ENCODE measurements around the gene EXD3.

The EXD3 gene

DNA sequence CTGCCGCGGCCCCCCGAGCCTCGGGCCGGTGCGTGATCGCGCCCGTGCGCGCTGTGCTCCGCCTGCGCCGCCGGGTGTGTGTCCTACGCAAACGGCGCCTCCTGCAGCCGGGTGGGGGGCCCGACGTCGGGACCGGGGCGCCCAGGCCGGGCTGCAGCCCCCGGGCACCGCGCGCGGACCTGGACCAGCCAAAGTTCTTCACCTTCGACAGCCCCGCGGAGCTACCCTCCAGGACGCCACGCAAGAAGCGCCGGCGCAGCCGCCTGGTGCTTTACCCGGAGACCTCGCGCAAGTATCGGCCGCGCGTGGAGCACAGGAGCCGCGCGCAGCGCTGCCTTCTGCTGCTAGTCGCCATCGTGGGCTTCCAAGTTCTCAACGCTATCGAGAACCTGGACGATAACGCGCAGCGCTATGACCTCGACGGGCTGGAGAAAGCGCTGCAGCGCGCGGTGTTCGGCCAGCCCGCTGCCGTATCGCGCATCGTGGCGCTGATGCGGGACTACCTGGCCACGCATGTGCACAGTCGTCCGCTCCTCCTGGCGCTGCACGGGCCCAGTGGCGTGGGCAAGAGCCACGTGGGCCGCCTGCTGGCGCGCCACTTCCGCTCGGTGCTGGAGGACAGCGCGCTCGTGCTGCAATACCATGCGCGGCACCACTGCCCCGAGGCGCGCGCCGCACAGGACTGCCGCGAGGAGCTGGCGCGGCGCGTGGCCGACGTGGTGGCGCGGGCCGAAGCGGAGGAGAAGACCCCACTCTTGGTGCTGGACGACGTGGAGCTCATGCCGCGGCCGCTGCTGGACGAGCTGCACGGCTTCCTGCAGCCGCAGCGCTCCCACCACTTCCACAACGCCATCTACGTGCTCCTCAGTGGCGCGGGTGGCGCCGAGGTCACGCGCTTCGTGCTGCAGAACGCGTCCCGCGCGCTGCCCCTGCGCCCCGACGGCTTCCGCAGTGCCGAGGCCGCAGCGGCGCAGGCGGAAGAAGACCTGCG is 143.9 kb downstream of the EXD3 start:
- no peak for DNase-seq

DNA sequence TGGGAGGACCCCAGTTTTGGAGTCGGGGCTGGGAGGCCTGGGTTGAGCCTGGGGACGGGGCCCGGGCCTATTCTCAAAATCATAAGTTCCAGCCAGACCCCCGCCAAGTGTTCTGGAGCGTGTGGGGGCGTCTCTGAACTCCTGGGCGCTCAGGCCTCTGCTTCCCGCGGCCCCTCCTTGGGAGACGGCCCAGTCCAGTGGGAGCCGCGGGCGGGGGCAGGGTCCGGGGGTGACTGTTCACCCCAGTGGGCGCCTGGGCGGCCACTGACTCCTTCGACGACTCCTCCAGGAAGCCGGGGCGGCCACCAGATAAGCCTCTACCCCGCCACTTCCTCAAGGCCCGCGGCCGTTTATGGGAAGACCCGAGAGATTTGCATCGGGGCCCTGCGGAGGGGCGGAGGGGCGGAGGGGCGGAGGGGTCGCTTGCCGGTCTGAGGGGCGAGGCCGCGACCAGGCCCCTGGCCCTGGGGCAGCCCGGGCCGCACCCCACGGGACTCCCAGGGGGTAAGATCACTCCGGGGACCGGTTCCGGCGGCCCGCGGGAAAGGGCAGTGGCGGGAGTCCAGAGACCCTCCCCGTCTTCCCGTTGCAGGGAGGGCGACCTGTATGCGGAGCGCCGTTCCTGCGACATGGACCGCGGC is 144.8 kb downstream of the EXD3 start:
- no peak for DNase-seq

DNA sequence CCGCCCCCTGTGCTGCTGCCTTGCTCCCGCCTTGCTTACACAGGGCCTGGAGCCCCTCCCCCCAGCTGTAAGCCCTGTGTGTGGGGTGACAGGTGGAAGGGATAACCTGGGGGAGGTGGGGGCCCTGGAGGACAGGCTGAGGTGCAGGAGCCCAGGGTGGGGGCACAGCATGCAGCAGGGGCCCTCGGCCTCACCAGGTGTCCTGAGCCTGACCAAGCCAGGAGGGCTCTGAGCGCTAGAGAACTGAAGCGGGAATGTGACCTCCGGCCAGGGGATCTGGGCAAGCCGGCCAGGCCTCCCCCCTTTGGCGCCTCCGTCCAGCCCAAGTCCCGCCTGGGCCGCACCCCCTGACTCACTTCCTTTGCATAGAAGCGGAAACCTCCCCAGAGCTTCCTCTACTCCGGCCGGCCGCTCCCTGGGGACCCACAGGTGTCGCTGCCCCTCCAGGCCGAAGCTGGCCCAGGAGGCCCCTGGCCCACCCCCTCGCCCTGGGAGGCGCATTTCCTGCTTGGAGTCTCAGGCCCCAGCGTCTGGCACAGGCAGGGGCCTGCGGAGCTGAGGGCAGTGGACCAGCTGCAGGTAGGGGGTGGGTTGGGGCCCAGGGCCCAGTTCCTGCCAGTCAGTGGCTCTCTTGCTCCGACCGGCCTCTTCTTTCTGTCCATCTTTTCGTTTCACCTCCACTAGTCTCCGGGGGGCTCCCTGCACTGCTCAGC is 145.5 kb downstream of the EXD3 start, which contains the start of gene TOR4A:
TOR4A (plus strand) TSS at position 398 of the 713 bp plus-strand sequence. CDS start 964 bp downstream, outside the sequence.
- DNase-seq, result no peak

GRCh38 chr9:137276473-137277328 is 146.3 kb downstream of the EXD3 start:
- DNase-seq, result no peak

DNA sequence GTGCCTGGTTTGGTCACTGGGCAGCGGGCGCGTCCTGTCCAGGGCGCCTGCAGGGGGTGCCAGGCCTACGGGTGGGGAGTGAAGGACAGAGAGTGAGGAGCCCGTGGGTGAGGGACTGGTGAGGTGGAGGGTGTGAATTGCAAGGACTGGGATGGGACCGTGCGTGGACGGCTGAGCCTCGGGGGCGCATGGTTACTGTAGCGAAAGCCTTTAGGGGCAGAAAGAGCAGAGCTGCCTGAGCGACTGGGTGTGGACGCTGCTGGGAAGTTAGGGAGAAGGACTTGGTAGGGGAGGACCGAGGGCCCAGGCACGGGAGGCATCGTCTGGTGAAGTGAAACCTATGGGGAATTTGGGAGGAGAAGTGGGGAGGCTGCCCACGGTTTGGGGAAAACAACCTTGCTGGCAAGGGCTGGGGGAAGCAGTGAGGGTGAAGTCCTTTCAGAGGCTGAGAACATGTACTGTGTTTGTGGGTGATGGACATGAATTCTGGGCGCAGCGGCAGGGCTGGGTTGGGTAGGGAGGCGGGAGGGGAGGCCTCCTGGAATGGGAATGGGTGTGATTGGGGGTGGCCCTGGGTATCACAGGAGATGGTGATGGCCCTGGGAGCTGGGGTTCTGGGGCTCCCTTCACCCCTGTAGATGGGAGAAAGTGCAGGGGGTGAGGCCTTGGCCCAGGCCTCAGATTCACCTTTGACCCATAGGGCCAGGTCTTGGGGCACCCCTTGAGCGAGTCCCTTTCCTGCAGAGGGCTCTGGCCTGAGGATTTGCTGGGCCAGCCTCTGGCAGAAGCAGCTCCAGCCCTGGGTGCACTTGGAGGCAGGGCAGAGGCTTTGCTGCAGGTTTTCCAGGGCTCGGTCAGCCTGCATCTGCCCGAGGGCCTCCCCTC is 147.1 kb downstream of the EXD3 start:
- no peak for DNase-seq

DNA sequence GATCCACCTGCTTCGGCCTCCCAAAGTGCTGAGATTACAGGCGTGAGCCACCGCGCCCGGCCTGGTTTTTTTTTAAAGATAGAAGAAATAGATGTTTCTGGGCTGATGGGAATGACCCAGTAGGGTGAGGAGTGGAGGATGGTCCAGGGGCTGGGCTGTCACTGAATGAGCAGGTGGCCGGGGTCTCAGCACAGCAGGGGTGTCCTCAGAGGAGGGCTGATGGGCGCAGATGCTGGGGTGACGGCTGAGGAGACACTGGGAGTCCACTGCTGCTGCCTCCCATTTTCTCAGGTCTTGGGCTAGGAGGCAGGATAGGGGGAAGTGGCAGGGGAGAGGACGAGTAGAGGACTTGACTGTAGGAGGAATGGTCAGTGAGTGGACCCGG is 147.8 kb downstream of the EXD3 start:
- DNase-seq, result no peak

DNA sequence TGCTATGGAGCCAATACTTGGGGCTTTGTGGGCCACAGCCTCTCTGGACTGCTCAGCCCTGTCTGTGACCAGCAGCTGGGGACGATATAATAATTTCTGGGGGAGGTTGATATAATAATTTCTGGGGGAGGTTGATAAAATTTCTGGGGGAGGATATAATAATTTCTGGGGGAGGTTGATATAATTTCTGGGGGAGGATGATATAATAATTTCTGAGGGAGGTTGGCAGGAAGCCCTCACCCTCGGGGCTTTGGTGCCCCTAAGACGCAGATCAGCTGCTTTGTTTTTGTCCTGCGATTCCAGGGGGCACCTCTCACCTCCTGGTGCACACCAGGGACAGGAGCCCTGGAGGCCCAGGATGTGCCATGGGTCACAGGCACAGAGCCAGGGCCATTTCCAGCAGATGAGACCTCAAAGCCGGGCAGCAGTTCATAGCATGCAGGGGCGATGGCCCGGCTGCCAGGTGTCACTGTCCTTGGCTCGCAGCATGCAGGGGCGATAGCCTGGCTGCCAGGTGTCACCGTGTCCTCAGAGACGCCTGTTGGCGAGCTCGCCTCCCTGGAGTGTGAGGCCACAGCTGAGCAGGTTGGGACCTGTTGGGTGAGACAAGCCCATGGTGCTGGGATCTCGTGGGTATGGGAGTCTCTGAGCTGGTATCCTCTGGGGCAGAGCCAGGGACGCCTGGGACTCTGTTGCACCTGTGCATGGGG is 149.2 kb downstream of the EXD3 start:
- no peak for DNase-seq

DNA sequence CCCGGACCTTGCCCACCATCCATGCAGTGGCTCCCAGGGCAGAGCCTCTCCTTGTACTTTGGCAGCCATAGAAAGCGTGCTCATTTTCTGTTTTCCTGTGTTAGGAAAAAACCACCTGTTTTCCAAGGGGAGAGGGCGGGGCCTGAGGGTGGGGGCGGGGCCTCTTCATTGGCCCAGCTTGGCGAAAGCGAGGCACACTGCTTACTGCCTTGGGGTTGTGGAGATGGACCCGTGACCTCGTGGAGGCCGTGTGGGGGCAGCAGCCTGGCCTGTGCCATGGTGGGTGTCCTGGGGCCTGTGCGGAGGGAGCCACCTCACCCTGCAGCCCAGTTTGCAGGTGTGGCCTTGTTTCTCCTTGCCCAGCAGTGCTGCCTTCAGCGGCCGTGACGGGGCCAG is 149.9 kb downstream of the EXD3 start:
- DNase-seq, result no peak

DNA sequence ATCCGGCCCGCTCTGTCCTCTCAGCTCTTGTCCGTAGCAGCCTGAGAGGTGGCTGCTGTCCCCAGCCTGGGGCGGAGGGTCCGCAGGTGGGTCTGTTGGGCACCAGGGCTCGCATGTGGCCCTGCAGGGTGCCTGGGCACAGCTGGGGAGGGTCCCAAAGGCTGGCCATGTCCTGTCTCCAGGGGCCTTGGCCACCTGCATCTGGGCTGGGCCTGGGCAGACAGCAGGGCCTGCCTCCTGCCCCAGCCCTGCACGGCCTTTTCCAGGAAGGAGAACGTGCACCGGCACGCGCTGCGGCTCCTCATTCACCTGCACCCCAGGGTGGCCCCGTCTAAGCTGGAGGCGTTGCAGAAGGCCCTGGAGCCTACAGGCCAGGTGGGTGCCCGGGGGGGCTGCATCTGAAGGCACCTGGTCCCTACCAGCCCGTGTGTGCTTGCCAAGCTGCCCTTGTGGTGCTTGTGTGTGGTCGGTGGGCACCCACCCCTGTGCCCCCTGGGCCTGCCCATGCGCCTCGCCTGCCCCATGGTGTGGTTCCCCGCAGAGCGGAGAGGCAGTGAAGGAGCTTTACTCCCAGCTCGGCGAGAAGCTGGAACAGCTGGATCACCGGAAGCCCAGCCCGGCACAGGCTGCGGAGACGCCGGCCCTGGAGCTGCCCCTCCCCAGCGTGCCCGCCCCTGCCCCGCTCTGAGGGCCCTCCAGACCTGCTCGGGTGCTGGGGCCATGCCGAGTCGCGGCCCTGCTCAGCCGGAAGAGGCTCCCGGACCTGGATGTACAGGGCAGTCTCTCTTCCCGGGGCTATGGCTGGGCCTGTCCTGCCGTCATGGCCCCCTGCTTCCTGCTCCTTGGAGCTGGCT is 150.5 kb downstream of the EXD3 start:
- DNase-seq, result no peak

- DNase-seq, result no peak
Observed at GRCh38 chr9:137271696-137272076, 151.3 kb downstream of the EXD3 start.

- DNase-seq, result no peak
Observed at GRCh38 chr9:137270929-137271695, 151.8 kb downstream of the EXD3 start.

- DNase-seq, result no peak
Observed at GRCh38 chr9:137269231-137269772, 153.7 kb downstream of the EXD3 start.

DNA sequence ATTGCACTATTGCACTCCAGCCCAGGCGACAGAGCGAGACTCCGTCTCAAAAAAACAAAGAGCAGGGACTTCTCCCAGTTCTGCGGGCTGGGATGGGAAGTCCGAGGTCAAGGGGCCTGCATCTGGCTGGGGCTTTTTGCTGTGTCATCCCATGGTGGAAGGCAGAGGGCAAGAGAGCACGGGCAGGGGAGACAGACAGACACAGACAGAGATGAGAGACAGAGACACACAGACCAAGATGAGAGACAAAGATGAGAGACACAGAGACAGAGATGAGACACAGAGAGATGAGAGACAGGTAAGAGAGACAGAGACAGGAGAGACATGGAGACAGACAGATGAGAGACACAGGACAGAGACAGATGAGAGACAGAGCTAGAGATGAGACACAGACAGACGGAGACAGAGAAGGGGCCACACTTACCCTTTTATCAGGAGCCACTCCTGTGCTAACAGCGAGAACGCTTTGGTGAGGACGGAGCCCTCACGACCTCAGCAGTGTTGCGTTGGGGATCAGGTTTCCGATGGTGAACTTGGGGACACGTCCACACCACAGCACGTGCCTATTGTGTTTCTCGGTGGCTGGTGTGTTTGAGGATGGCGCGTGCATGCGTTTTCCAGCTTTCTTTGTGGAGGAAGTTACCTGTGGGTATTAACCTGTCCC is 154.3 kb downstream of the EXD3 start:
- no peak for DNase-seq

DNA sequence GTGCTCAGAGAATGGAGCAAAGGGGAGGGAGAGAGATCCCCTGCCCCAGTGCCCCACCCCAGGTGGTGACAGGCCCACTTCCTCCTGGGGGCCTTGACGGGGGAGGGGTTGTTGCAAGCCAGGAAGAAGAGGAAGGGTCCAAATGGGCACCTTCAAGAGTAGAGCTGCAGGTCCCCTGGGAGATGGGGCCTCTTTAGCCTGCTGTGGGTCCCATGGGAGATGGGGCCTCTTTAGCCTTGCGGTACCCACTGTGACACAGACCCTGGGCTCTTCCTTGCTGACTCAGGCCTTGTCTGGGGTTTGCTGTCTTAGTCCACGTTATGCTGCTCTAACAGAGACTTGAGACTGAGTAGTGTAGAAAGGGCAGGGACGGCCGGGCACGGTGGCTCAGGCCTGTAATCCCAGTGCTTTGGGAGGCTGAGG is 155.0 kb downstream of the EXD3 start:
- no peak for DNase-seq

DNA sequence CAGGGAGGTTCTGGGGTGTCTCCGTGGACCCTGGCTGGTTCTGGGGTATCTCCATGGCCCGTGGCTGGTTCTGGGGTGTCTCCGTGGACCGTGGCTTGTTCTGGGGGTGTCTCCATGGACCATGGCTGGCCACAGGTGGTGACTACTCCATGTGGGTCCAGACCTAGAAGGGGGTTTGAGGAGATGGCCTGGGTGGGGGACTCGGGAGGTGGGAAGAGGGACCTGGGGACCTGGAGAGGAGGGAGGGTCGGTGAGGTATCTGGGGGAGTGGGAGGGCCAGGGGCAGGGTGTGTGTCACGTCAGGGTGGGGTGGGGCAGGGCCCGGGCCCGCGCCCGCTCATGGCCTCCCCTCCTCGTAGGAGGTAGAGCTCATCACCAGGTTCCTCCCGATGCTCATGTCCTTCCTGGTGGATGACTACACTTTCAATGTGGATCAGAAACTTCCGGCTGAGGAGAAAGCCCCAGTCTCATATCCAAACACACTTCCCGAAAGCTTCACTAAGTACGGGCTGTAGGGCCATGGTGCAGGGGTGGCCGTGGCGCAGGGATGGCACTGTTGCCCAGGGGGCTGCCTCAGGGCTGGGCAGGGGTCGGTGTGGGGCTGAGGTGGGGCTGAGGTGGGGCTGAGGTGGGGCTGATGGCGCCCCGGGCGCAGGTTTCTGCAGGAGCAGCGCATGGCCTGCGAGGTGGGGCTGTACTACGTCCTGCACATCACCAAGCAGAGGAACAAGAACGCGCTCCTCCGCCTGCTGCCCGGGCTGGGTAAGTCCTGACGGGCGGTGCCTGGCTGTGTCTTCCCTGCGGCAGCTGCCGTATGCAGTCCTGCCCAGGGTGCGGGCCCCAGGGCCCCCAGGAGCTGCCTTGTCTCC is 156.1 kb downstream of the EXD3 start:
- DNase-seq, result no peak

DNA sequence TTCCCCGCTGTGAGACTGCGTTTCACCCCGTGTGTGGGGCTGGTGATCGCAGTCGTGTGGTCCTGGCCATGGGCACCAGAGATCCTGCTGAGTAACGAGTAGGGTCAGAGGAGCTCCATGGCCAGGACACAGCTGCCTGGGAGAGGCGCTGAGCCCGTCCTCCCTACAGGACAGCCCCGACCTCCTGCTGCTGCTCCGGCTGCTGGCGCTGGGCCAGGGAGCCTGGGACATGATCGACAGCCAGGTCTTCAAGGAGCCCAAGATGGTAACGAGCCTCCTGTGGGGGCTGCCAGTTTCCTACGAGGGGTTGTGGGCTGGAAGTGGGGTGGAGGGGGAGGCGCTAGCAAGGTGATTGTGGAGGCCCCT is 156.8 kb downstream of the EXD3 start:
- no peak for DNase-seq

Measured in stimulated activated CD4-positive, alpha-beta T cell treated with anti-CD3 and anti-CD28 coated beads, Interleukin-4, amount 100 ng/mL, for 4 hours (primary cell).